RWPE1 (cell line): ENCODE results near the gene OBP2A.
"Not testable (repeated sequence)": the region's sequence is repeated elsewhere in the genome, so short reads cannot be mapped to it uniquely, and the experiment has no call there.

Source experiments
- CTCF ChIA-PET: fragments of 350-600 bp; sonication (Branson Sonifier 250); formaldehyde crosslinking; extraction: SDS; loops from one replicate; lab custom pipeline; 2021; lab: Yijun Ruan, JAX
- POLR2A ChIA-PET: fragments of 400-600 bp; formaldehyde crosslinking; extraction: SDS; loops from one replicate; lab custom pipeline; 2020; ENCODE audit warnings: antibody characterized with exemption; ENCODE audit not compliant: low non-redundant PET; lab: Yijun Ruan, JAX
- DNase-seq: peaks from one replicate; pipeline ENCODE4 v3.0.0; 2012; ENCODE audit warnings: low spot score
- H3K27ac ChIP-seq: fragments of 450-650 bp; 2 replicates; pipeline ENCODE4 v1.5.1; 2017
- CTCF ChIP-seq: fragments of 450-650 bp; conservative IDR thresholded peaks from 2 replicates; pipeline ENCODE4 v1.5.1; 2017; ENCODE audit warnings: low read depth, mild to moderate bottlenecking

The OBP2A gene

GRCh38 chr9:135525241-135526088 is 20.5 kb upstream of the OBP2A start:
- no peak for DNase-seq
- TF ChIP-seq CTCF, result no peak
- H3K27ac ChIP-seq, result no peak overlapping the region
- CTCF ChIA-PET, result interaction anchor here (1.1 kb wide), 1 partner anchor 21 kb away, joined by 5 read pairs; no protein-coding TSS in a partner anchor
- POLR2A ChIA-PET, result no interaction called here

GRCh38 chr9:135526089-135526729 is 19.7 kb upstream of the OBP2A start:
- POLR2A ChIA-PET, result no interaction called here
- H3K27ac ChIP-seq, result no peak overlapping the region
- CTCF ChIA-PET, result interaction anchor here (1.0 kb wide), 1 partner anchor 22 kb away, joined by 3 read pairs; no protein-coding TSS in a partner anchor
- no peak for TF ChIP-seq CTCF
- no peak for DNase-seq

GRCh38 chr9:135526730-135527571 is 19.0 kb upstream of the OBP2A start:
- ChIA-PET CTCF (interaction anchor here (0.6 to 1.0 kb wide), 2 partner anchors 23 to 45 kb away, joined by 3 read pairs; no protein-coding TSS in a partner anchor), POLR2A (no interaction called here)
- no peak for DNase-seq
- no peak for TF ChIP-seq CTCF
- H3K27ac ChIP-seq, result no peak overlapping the region

GRCh38 chr9:135528842-135529435 is 17.0 kb upstream of the OBP2A start:
- H3K27ac ChIP-seq, POLR2A ChIA-PET, DNase-seq: not testable (repeated sequence)
- CTCF ChIA-PET, result interaction anchor here (0.6 to 1.1 kb wide), 4 partner anchors 10 to 709 kb away, joined by 3 to 4 read pairs (median 3); no protein-coding TSS in a partner anchor

GRCh38 chr9:135530146-135530545 is 15.8 kb upstream of the OBP2A start:
- no peak for DNase-seq
- H3K27ac ChIP-seq, result no peak overlapping the region
- ChIA-PET POLR2A (no interaction called here), CTCF (no interaction called here)
- TF ChIP-seq CTCF, result no peak

GRCh38 chr9:135531096-135531495 is 14.8 kb upstream of the OBP2A start:
- no peak for TF ChIP-seq CTCF
- POLR2A ChIA-PET, result no interaction called here
- no peak overlapping the region for H3K27ac ChIP-seq
- CTCF ChIA-PET, result interaction anchor here (0.5 to 0.6 kb wide), 2 partner anchors 29 to 288 kb away, joined by 3 read pairs; no protein-coding TSS in a partner anchor
- no peak for DNase-seq
